ENCODE results near the gene OSBPL5. TPM values are rescaled to one million over a fixed set of nuclear protein-coding genes. Genes with fewer than 3 reads are reported as not detected.

Gene OSBPL5
- total and polyA plus RNA-seq, 12 donors: 2.7 to 30.6 (median 20.7) TPM

- 32 to 69% (median 58%) methylated on average over 2 to 14 of the region's 14 CpGs for WGBS, 4 donors
- H3K9me3 ChIP-seq (replicated peaks in 1 of 3): no peaks in the 10 kb centered on the region
- H3K36me3 ChIP-seq (replicated peaks in 1 of 2): no peaks in the 10 kb centered on the region
- no peak for TF ChIP-seq POLR2A (IDR thresholded peaks at IDR 0.05)
- TF ChIP-seq CTCF (IDR thresholded peaks at IDR 0.05): no peak
- H3K4me1 ChIP-seq (replicated peaks in 1 of 2): no peaks in the 10 kb centered on the region
- H3K4me3 ChIP-seq: no peak overlapping the region
- no peak overlapping the region for H3K27ac ChIP-seq
- DNase-seq: peak in 1 of 7 donors; percentile 13
- no peaks in the 10 kb centered on the region for H3K27me3 ChIP-seq
- intact Hi-C loops (cut with DNase I): no loop called here
Observed at GRCh38 chr11:3130269-3131071, 34.6 kb downstream of the OSBPL5 start.

- WGBS, 4 donors: 83 to 84% (median 83%) methylated on average over 6 to 21 of the region's 21 CpGs
- H3K4me3 ChIP-seq: no peak overlapping the region
Observed at GRCh38 chr11:3129591-3130268, 35.4 kb downstream of the OSBPL5 start.

DNA sequence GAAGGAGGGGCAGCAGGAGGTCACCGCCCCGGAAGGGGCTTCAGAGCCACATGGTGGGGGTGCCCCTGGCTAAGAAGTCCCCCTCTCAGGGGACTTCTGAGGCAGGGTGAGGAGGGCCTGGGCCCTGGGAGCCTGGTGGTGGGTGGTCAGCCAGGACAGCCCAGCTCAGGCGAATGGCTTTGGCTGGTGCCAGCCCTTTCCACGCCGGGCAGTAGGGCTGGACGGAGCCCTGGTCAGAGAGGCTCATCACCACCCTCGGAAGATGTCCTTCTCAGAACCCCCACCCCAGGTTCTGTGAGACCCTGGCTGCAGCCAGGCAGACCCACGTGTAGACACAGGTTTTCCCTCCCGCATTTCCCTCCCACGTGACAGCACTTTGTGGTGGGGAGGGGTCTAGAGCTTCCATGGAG, 35.9 kb downstream of the OSBPL5 start:
- TF ChIP-seq POLR2A (IDR thresholded peaks at IDR 0.05): no peak
- no peak overlapping the region for H3K4me3 ChIP-seq
- H3K9me3 ChIP-seq (replicated peaks in 1 of 3): no peaks in the 10 kb centered on the region
- intact Hi-C loops (cut with DNase I): loop anchor here in 1 of 2 donors (10.0 kb wide), 1 partner anchor 86 kb away; the partner anchor contains the start of gene MRGPRG
- H3K36me3 ChIP-seq (replicated peaks in 1 of 2): no peaks in the 10 kb centered on the region
- peak in 1 of 7 donors; percentile 4 for DNase-seq
- 74 to 90% (median 81%) methylated on average over 2 to 10 of the region's 10 CpGs for WGBS, 4 donors
- no peak overlapping the region for H3K27ac ChIP-seq
- peaks cover under 1 to 2% of the 10 kb centered on the region in 2 donors for H3K4me1 ChIP-seq (replicated peaks in 1 of 2)
- H3K27me3 ChIP-seq: no peaks in the 10 kb centered on the region

More at GRCh38 chr11:3129591-3130268, 35.4 kb downstream of the OSBPL5 start:
- intact Hi-C loops (cut with DNase I): loop anchor here in 1 of 2 donors (10.0 kb wide), 1 partner anchor 85 kb away; the partner anchor contains the start of gene MRGPRG
- Histone ChIP-seq H3K9me3 (replicated peaks in 1 of 3) (no peaks in the 10 kb centered on the region), H3K36me3 (replicated peaks in 1 of 2) (no peaks in the 10 kb centered on the region), H3K27me3 (no peaks in the 10 kb centered on the region), H3K4me1 (replicated peaks in 1 of 2) (no peaks in the 10 kb centered on the region), H3K27ac (no peak overlapping the region)
- DNase-seq: peak in 1 of 7 donors; percentile 4
- TF ChIP-seq CTCF (IDR thresholded peaks at IDR 0.05): no peak
- no peak for TF ChIP-seq POLR2A (IDR thresholded peaks at IDR 0.05)

GRCh38 chr11:3128356-3129180, 36.5 kb downstream of the OSBPL5 start:
- Histone ChIP-seq H3K9me3 (replicated peaks in 1 of 3) (no peaks in the 10 kb centered on the region), H3K27ac (no peak overlapping the region), H3K27me3 (no peaks in the 10 kb centered on the region), H3K36me3 (replicated peaks in 1 of 2) (no peaks in the 10 kb centered on the region), H3K4me1 (replicated peaks in 1 of 2) (peaks cover 6 to 8% of the 10 kb centered on the region in 2 donors), H3K4me3 (no peak overlapping the region)
- 91 to 92% (median 92%) methylated on average over 5 to 19 of the region's 19 CpGs for WGBS, 4 donors
- DNase-seq: peak in 1 of 7 donors; percentile 4
- no peak for TF ChIP-seq POLR2A (IDR thresholded peaks at IDR 0.05)
- no peak for TF ChIP-seq CTCF (IDR thresholded peaks at IDR 0.05)
- intact Hi-C loops (cut with DNase I): loop anchor here in 1 of 2 donors (10.0 kb wide), 1 partner anchor 86 kb away; the partner anchor contains the start of gene MRGPRG
